Mesendoderm (in vitro differentiated cells): ENCODE results near the gene ADCY9.

Experiments
- DNase-seq: peaks from one replicate; pipeline ENCODE4 v3.0.0; 2013
- H2AK5ac ChIP-seq: 2 replicates; pipeline ENCODE4 v1.6.1; 2013; ENCODE audit warnings: low read length, inconsistent platforms
- H2BK120ac ChIP-seq: 2 replicates; pipeline ENCODE4 v1.6.1; 2013; ENCODE audit warnings: low read depth, mild to moderate bottlenecking, low read length, moderate library complexity, mixed read lengths
- H2BK15ac ChIP-seq: replicated peaks from 2 replicates; pipeline ENCODE4 v1.6.1; 2013; ENCODE audit warnings: low read depth, mild to moderate bottlenecking, moderate library complexity
- H2BK5ac ChIP-seq: 2 replicates; pipeline ENCODE4 v1.6.1; 2013; ENCODE audit warnings: low read length, inconsistent platforms
- H3K18ac ChIP-seq: 2 replicates; pipeline ENCODE4 v1.6.1; 2013; ENCODE audit warnings: mild to moderate bottlenecking, low read length, mixed read lengths
- H3K23ac ChIP-seq: one replicate; pipeline ENCODE4 v1.6.1; 2013; ENCODE audit warnings: low read length
- H3K27ac ChIP-seq: 2 replicates; pipeline ENCODE4 v1.5.1; 2013; ENCODE audit warnings: low read depth, mild to moderate bottlenecking, inconsistent platforms, low read length, moderate library complexity
- H3K27me3 ChIP-seq: 2 replicates; pipeline ENCODE4 v1.6.1; 2013; ENCODE audit warnings: low read length, control low read depth, mild to moderate bottlenecking, inconsistent platforms; ENCODE audit not compliant: insufficient read depth, poor library complexity
- H3K36me3 ChIP-seq: 2 replicates; pipeline ENCODE4 v1.6.1; 2013; ENCODE audit warnings: low read length, inconsistent platforms; ENCODE audit not compliant: control insufficient read depth, insufficient read depth
- H3K4ac ChIP-seq: one replicate; pipeline ENCODE4 v1.6.1; 2013; ENCODE audit warnings: low read depth, mild to moderate bottlenecking, low read length, moderate library complexity
- H3K4me1 ChIP-seq: 2 replicates; pipeline ENCODE4 v1.6.1; 2013; ENCODE audit warnings: low read depth, low read length, inconsistent platforms; ENCODE audit not compliant: control insufficient read depth
- H3K4me2 ChIP-seq: 2 replicates; pipeline ENCODE4 v1.6.1; 2013; ENCODE audit warnings: low read length
- H3K4me3 ChIP-seq: 2 replicates; pipeline ENCODE4 v1.5.1; 2013; ENCODE audit warnings: mild to moderate bottlenecking, low read length
- H3K56ac ChIP-seq: one replicate; pipeline ENCODE4 v1.6.1; 2013; ENCODE audit warnings: low read length
- H3K79me1 ChIP-seq: 2 replicates; pipeline ENCODE4 v1.6.1; 2013; ENCODE audit warnings: low read length, inconsistent platforms
- H3K79me2 ChIP-seq: 2 replicates; pipeline ENCODE4 v1.6.1; 2013; ENCODE audit warnings: mild to moderate bottlenecking, low read length; ENCODE audit not compliant: control insufficient read depth, insufficient read depth
- H3K9ac ChIP-seq: 2 replicates; pipeline ENCODE4 v1.6.1; 2013; ENCODE audit warnings: low read length, inconsistent platforms
- H4K5ac ChIP-seq: one replicate; pipeline ENCODE4 v1.6.1; 2013; ENCODE audit warnings: low read length
- H4K8ac ChIP-seq: one replicate; pipeline ENCODE4 v1.6.1; 2013; ENCODE audit warnings: low read depth, mild to moderate bottlenecking, control low read depth, low read length, moderate library complexity
- WGBS: extraction: QIAGEN DNeasy Blood & Tissue Kit; methylation state at CpG from one replicate; pipeline ENCODE4 v1.1.7; 2013; ENCODE audit warnings: low lambda C conversion rate, missing lambda C conversion rate; ENCODE audit not compliant: insufficient coverage; ENCODE audit errors: extremely low coverage; 5-methylcytosine and 5-hydroxymethylcytosine counted together

Gene ADCY9

GRCh38 chr16:3922241-3922640 is 194.0 kb downstream of the ADCY9 start:
- H2BK120ac ChIP-seq: no peak overlapping the region
- DNase-seq: no peak
- H3K4me3 ChIP-seq: no peak overlapping the region
- H3K23ac ChIP-seq: no peak overlapping the region
- no peaks in the 10 kb centered on the region for H3K79me1 ChIP-seq
- no peak overlapping the region for H2BK5ac ChIP-seq
- no peak overlapping the region for H3K18ac ChIP-seq
- no peak overlapping the region for H3K56ac ChIP-seq
- no peak overlapping the region for H3K4ac ChIP-seq
- no CpG with 5 or more reads among the region's 13 CpGs for WGBS
- no peaks in the 10 kb centered on the region for H3K27me3 ChIP-seq
- H3K79me2 ChIP-seq: no peaks in the 10 kb centered on the region
- H4K5ac ChIP-seq: no peak overlapping the region
- no peak overlapping the region for H3K9ac ChIP-seq
- H3K27ac ChIP-seq: no peak overlapping the region
- no peaks in the 10 kb centered on the region for H3K36me3 ChIP-seq
- no peaks in the 10 kb centered on the region for H3K4me1 ChIP-seq
- no peak overlapping the region for H2BK15ac ChIP-seq
- H3K4me2 ChIP-seq: no peak overlapping the region
- H2AK5ac ChIP-seq: no peak overlapping the region
- H4K8ac ChIP-seq: no peak overlapping the region

- Histone ChIP-seq H3K4me3 (no peak overlapping the region), H2AK5ac (no peak overlapping the region), H2BK5ac (no peak overlapping the region), H3K18ac (no peak overlapping the region), H4K8ac (no peak overlapping the region), H2BK120ac (no peak overlapping the region), H3K27me3 (no peaks in the 10 kb centered on the region), H3K79me1 (no peaks in the 10 kb centered on the region), H3K23ac (no peak overlapping the region), H3K4me1 (no peaks in the 10 kb centered on the region), H4K5ac (no peak overlapping the region), H3K56ac (no peak overlapping the region), H3K79me2 (no peaks in the 10 kb centered on the region), H3K36me3 (no peaks in the 10 kb centered on the region), H2BK15ac (no peak overlapping the region), H3K27ac (no peak overlapping the region), H3K4ac (no peak overlapping the region), H3K4me2 (no peak overlapping the region), H3K9ac (no peak overlapping the region)
- DNase-seq: no peak
- whole genome bisulfite sequencing: no CpG with 5 or more reads among the region's 8 CpGs
Measured at GRCh38 chr16:3920206-3920605, 196.0 kb downstream of the ADCY9 start.

- H3K27me3 ChIP-seq: no peaks in the 10 kb centered on the region
- H3K4me1 ChIP-seq: no peaks in the 10 kb centered on the region
- no peak overlapping the region for H3K27ac ChIP-seq
- DNase-seq: no peak
- H4K8ac ChIP-seq: no peak overlapping the region
- H3K23ac ChIP-seq: no peak overlapping the region
- no peak overlapping the region for H3K18ac ChIP-seq
- no peaks in the 10 kb centered on the region for H3K79me2 ChIP-seq
- H3K4me3 ChIP-seq: no peak overlapping the region
- no peak overlapping the region for H2AK5ac ChIP-seq
- no peak overlapping the region for H3K9ac ChIP-seq
- no peak overlapping the region for H2BK15ac ChIP-seq
- H3K36me3 ChIP-seq: no peaks in the 10 kb centered on the region
- no peak overlapping the region for H2BK120ac ChIP-seq
- H3K79me1 ChIP-seq: no peaks in the 10 kb centered on the region
- no peak overlapping the region for H3K56ac ChIP-seq
- no peak overlapping the region for H3K4me2 ChIP-seq
- WGBS: no CpG with 5 or more reads among the region's 6 CpGs
- no peak overlapping the region for H2BK5ac ChIP-seq
- no peak overlapping the region for H3K4ac ChIP-seq
- no peak overlapping the region for H4K5ac ChIP-seq
Measured at GRCh38 chr16:3919413-3919812, 196.8 kb downstream of the ADCY9 start.

GRCh38 chr16:3915426-3916260 is 200.6 kb downstream of the ADCY9 start:
- H2BK120ac ChIP-seq: no peak overlapping the region
- H3K4me3 ChIP-seq: no peak overlapping the region
- WGBS: no CpG with 5 or more reads among the region's 17 CpGs
- H3K36me3 ChIP-seq: no peaks in the 10 kb centered on the region
- H3K27ac ChIP-seq: no peak overlapping the region
- H3K79me2 ChIP-seq: no peaks in the 10 kb centered on the region
- no peak overlapping the region for H4K5ac ChIP-seq
- H3K23ac ChIP-seq: no peak overlapping the region
- H2AK5ac ChIP-seq: no peak overlapping the region
- H2BK15ac ChIP-seq: no peak overlapping the region
- no peaks in the 10 kb centered on the region for H3K79me1 ChIP-seq
- DNase-seq: no peak
- no peak overlapping the region for H3K18ac ChIP-seq
- no peaks in the 10 kb centered on the region for H3K4me1 ChIP-seq
- H3K9ac ChIP-seq: no peak overlapping the region
- no peak overlapping the region for H3K4ac ChIP-seq
- H3K4me2 ChIP-seq: no peak overlapping the region
- no peaks in the 10 kb centered on the region for H3K27me3 ChIP-seq
- no peak overlapping the region for H2BK5ac ChIP-seq
- H3K56ac ChIP-seq: no peak overlapping the region
- H4K8ac ChIP-seq: no peak overlapping the region

GRCh38 chr16:3912897-3913296 is 203.3 kb downstream of the ADCY9 start:
- Histone ChIP-seq H3K4me3 (no peak overlapping the region), H3K79me1 (no peaks in the 10 kb centered on the region), H3K79me2 (no peaks in the 10 kb centered on the region), H3K18ac (no peak overlapping the region), H4K8ac (no peak overlapping the region), H3K36me3 (no peaks in the 10 kb centered on the region), H3K9ac (no peak overlapping the region), H2BK15ac (no peak overlapping the region), H3K27ac (no peak overlapping the region), H3K4ac (no peak overlapping the region), H4K5ac (no peak overlapping the region), H3K27me3 (no peaks in the 10 kb centered on the region), H3K23ac (no peak overlapping the region), H3K4me1 (no peaks in the 10 kb centered on the region), H2BK5ac (no peak overlapping the region), H2AK5ac (no peak overlapping the region), H3K4me2 (no peak overlapping the region), H3K56ac (no peak overlapping the region), H2BK120ac (no peak overlapping the region)
- DNase-seq: no peak
- WGBS: no CpG with 5 or more reads among the region's 6 CpGs
